PC-3 (cell line): ENCODE results near the gene SMIM5. TPM values are rescaled to one million over a fixed set of nuclear protein-coding genes. Genes with fewer than 3 reads are reported as not detected.

Experiments used
- ATAC-seq: fragments of 200-7000 bp; cut with Tn5 transposase; 2 replicates; pipeline ENCODE4 v1.9.1; 2020; ENCODE audit warnings: mild to moderate bottlenecking, moderate library complexity
- BruUV-seq: library from RNA; stranded (reverse); fragments of 400-500 nt; replicated peaks from 2 replicates; lab custom pipeline; 2021; lab: Mats Ljungman, UMichigan
- CTCF ChIA-PET: fragments of 300-600 bp; sonication (Branson Sonifier 250); formaldehyde crosslinking; loops from one replicate; lab custom pipeline; 2022; ENCODE audit warnings: antibody characterized with exemption; lab: Charles Lee
- POLR2A ChIA-PET: fragments of 300-600 bp; sonication (Branson Sonifier 250); formaldehyde crosslinking; loops from one replicate; lab custom pipeline; 2022; ENCODE audit warnings: antibody characterized with exemption; ENCODE audit not compliant: unreplicated experiment; lab: Charles Lee
- DNase-seq: peaks from one replicate; pipeline ENCODE4 v3.0.0-alpha.2; 2015
- H2AFZ ChIP-seq: fragments of 300-600 bp; sonication (generic); 2 replicates; pipeline ENCODE4 v1.6.0; 2016; ENCODE audit warnings: antibody characterized with exemption, low read length
- H3F3A ChIP-seq: fragments of 300-600 bp; sonication (generic); one replicate; pipeline ENCODE4 v1.6.0; 2017; ENCODE audit warnings: antibody characterized with exemption, low read length, control low read depth, mild to moderate bottlenecking; ENCODE audit not compliant: unreplicated experiment
- H3K27ac ChIP-seq: fragments of 300-600 bp; sonication (generic); 2 replicates; pipeline ENCODE4 v1.5.1; 2016; ENCODE audit warnings: mild to moderate bottlenecking, low read length
- H3K27me3 ChIP-seq: fragments of 300-600 bp; sonication (generic); 2 replicates; pipeline ENCODE4 v1.6.1; 2016; ENCODE audit warnings: low read length, mixed read lengths
- H3K36me3 ChIP-seq: fragments of 300-600 bp; sonication (generic); 2 replicates; pipeline ENCODE4 v1.6.1; 2016; ENCODE audit warnings: low read depth, mixed run types, low read length, mixed read lengths
- H3K4me1 ChIP-seq: fragments of 300-600 bp; sonication (generic); 2 replicates; pipeline ENCODE4 v1.5.1; 2016; ENCODE audit warnings: low read length; ENCODE audit not compliant: insufficient read depth
- H3K4me2 ChIP-seq: fragments of 300-600 bp; sonication (generic); 2 replicates; pipeline ENCODE4 v1.6.0; 2016; ENCODE audit warnings: low read length
- H3K4me3 ChIP-seq: fragments of 300-600 bp; sonication (generic); 2 replicates; pipeline ENCODE4 v1.5.1; 2016; ENCODE audit warnings: mild to moderate bottlenecking, low read length, mixed read lengths
- H3K79me2 ChIP-seq: fragments of 300-600 bp; sonication (generic); 2 replicates; pipeline ENCODE4 v1.6.1; 2017; ENCODE audit warnings: low read length, mixed read lengths
- H3K9ac ChIP-seq: fragments of 300-600 bp; sonication (generic); 2 replicates; pipeline ENCODE4 v1.6.0; 2016; ENCODE audit warnings: mild to moderate bottlenecking, low read length
- H3K9me2 ChIP-seq: fragments of 300-600 bp; sonication (generic); replicated peaks from 2 replicates; pipeline ENCODE4 v1.6.1; 2016; ENCODE audit warnings: mixed run types, low read length, mixed read lengths
- H3K9me3 ChIP-seq: fragments of 300-600 bp; sonication (generic); 2 replicates; pipeline ENCODE4 v1.6.1; 2016; ENCODE audit warnings: low read length, mixed read lengths
- H4K20me1 ChIP-seq: fragments of 300-600 bp; sonication (generic); 2 replicates; pipeline ENCODE4 v1.6.1; 2016; ENCODE audit warnings: low read length, mixed read lengths
- CTCF ChIP-seq: fragments of 300-600 bp; sonication (generic); conservative IDR thresholded peaks from 2 replicates; pipeline ENCODE4 v1.5.1; 2017; ENCODE audit warnings: antibody characterized with exemption, low read depth, mild to moderate bottlenecking, low read length
- EZH2 ChIP-seq: fragments of 300-600 bp; sonication (generic); IDR thresholded peaks from one replicate; pipeline ENCODE4 v1.6.1; 2017; ENCODE audit warnings: antibody characterized with exemption, mild to moderate bottlenecking, low read length; ENCODE audit not compliant: unreplicated experiment
- EZH2phosphoT487 ChIP-seq: fragments of 300-600 bp; sonication (generic); IDR thresholded peaks from 2 replicates; pipeline ENCODE4 v1.6.1; 2018; ENCODE audit warnings: mild to moderate bottlenecking, antibody characterized with exemption, low read length, borderline replicate concordance
- intact Hi-C: fragments of 100-400 bp; cut with micrococcal nuclease; formaldehyde crosslinking; loops from 2 replicates; pipeline ENCODE4 v1.9.0; 2023
- total RNA-seq: library from RNA; depleted of rRNA; stranded (reverse); fragments of >200 nt; gene quantifications from 2 replicates; pipeline ENCODE4 v1.2.3, GENCODE V29; 2014

SMIM5 gene
- total RNA-seq, 1 experiment from 2014 or later, result 2.3 TPM

GRCh38 chr17:75628425-75628824, 4.8 kb upstream of the SMIM5 start:
- H3K27ac ChIP-seq, result no peak overlapping the region
- intact Hi-C loops, result no loop called here
- no peaks in the 10 kb centered on the region for H3K36me3 ChIP-seq
- ChIA-PET CTCF (no interaction called here), POLR2A (no interaction called here)
- no peak for DNase-seq
- H3F3A ChIP-seq, result no peaks in the 10 kb centered on the region
- no TSS peak for BruUV-seq
- no peak overlapping the region for H3K4me2 ChIP-seq
- no peaks in the 10 kb centered on the region for H4K20me1 ChIP-seq
- H3K9me2 ChIP-seq, result no peaks in the 10 kb centered on the region
- H3K4me1 ChIP-seq, result peaks cover 5% of the 10 kb centered on the region
- no peak overlapping the region for H3K9ac ChIP-seq
- no peaks in the 10 kb centered on the region for H3K79me2 ChIP-seq
- H3K4me3 ChIP-seq, result no peak overlapping the region
- H3K27me3 ChIP-seq, result no peaks in the 10 kb centered on the region
- no peak overlapping the region for H2AFZ ChIP-seq
- no peak for ATAC-seq
- no peak for TF ChIP-seq EZH2
- TF ChIP-seq EZH2phosphoT487, result no peak
- no peak for TF ChIP-seq CTCF
- no peaks in the 10 kb centered on the region for H3K9me3 ChIP-seq

GRCh38 chr17:75629157-75629556, 4.1 kb upstream of the SMIM5 start:
- TF ChIP-seq EZH2phosphoT487 (no peak), CTCF (no peak), EZH2 (no peak)
- Histone ChIP-seq H3K4me2 (no peak overlapping the region), H3K9ac (no peak overlapping the region), H3K9me2 (no peaks in the 10 kb centered on the region), H3K36me3 (no peaks in the 10 kb centered on the region), H3K9me3 (no peaks in the 10 kb centered on the region), H3F3A (no peaks in the 10 kb centered on the region), H3K79me2 (no peaks in the 10 kb centered on the region), H2AFZ (no peak overlapping the region), H3K4me1 (peaks cover 12% of the 10 kb centered on the region), H3K27me3 (no peaks in the 10 kb centered on the region), H4K20me1 (no peaks in the 10 kb centered on the region), H3K4me3 (no peak overlapping the region), H3K27ac (no peak overlapping the region)
- ChIA-PET POLR2A (no interaction called here), CTCF (interaction anchor here (0.6 kb wide), 3 partner anchors 66 to 280 kb away, joined by 3 to 14 read pairs (median 3); no protein-coding TSS in a partner anchor)
- BruUV-seq, result no TSS peak
- intact Hi-C loops, result no loop called here
- DNase-seq, result no peak
- no peak for ATAC-seq

- DNase-seq (no peak), ATAC-seq (no peak)
- H3K4me1 ChIP-seq, result peaks cover 16% of the 10 kb centered on the region
- intact Hi-C loops, result loop anchor here (5.0 kb wide), 1 partner anchor 113 kb away; the partner anchor contains the start of genes CASKIN2 and TSEN54
- H2AFZ ChIP-seq, result no peak overlapping the region
- H3K9me2 ChIP-seq, result no peaks in the 10 kb centered on the region
- BruUV-seq, result no TSS peak
- no peaks in the 10 kb centered on the region for H3K9me3 ChIP-seq
- no peaks in the 10 kb centered on the region for H3F3A ChIP-seq
- TF ChIP-seq EZH2phosphoT487, result no peak
- no peak for TF ChIP-seq CTCF
- no peak for TF ChIP-seq EZH2
- H3K9ac ChIP-seq, result no peak overlapping the region
- no peaks in the 10 kb centered on the region for H3K27me3 ChIP-seq
- no peaks in the 10 kb centered on the region for H4K20me1 ChIP-seq
- no peaks in the 10 kb centered on the region for H3K36me3 ChIP-seq
- H3K79me2 ChIP-seq, result no peaks in the 10 kb centered on the region
- no peak overlapping the region for H3K27ac ChIP-seq
- POLR2A ChIA-PET, result no interaction called here
- no peak overlapping the region for H3K4me3 ChIP-seq
- CTCF ChIA-PET, result interaction anchor here (0.5 to 0.6 kb wide), 3 partner anchors 48 to 103 kb away, joined by 4 to 14 read pairs (median 8); no protein-coding TSS in a partner anchor
- H3K4me2 ChIP-seq, result no peak overlapping the region
Observed at GRCh38 chr17:75630071-75630917, 2.9 kb upstream of the SMIM5 start.
